Esophagus squamous epithelium (tissue), 4 donors: Measurements from ENCODE around the gene FTSJ3.

ENCODE experiments used
- CTCF ChIP-seq, 6 experiments: fragments of 450-650 bp in 4 of 6; fragments of 200-600 bp in 2 of 6; sonication (generic) in 2 of 6; IDR thresholded peaks; one replicate each; pipeline ENCODE4 v1.5.1; 2016 to 2019; ENCODE audit warnings: antibody characterized with exemption in 6 of 6, mild to moderate bottlenecking in 4 of 6, moderate library complexity in 4 of 6
- POLR2A ChIP-seq, 4 donors: fragments of 450-650 bp; IDR thresholded peaks; one replicate each; pipeline ENCODE4 v1.6.1; 2017; ENCODE audit warnings: antibody characterized with exemption in 4 of 4, mild to moderate bottlenecking in 4 of 4, moderate library complexity in 3 of 4

- TF ChIP-seq CTCF (IDR thresholded peaks at IDR 0.05), result no peak
- TF ChIP-seq POLR2A (IDR thresholded peaks at IDR 0.05), result no peak
These were observed 14.7 kb upstream of the FTSJ3 start for GRCh38 chr17:63842173-63842539.
